Nucleus accumbens (tissue), 56 donors: Measurements from ENCODE around the gene ZCCHC8.

Source experiments
- DNase-seq, 56 donors: peaks; one replicate each; lab custom pipeline; 2025; lab: John Stamatoyannopoulos, UW

ZCCHC8 gene

DNA sequence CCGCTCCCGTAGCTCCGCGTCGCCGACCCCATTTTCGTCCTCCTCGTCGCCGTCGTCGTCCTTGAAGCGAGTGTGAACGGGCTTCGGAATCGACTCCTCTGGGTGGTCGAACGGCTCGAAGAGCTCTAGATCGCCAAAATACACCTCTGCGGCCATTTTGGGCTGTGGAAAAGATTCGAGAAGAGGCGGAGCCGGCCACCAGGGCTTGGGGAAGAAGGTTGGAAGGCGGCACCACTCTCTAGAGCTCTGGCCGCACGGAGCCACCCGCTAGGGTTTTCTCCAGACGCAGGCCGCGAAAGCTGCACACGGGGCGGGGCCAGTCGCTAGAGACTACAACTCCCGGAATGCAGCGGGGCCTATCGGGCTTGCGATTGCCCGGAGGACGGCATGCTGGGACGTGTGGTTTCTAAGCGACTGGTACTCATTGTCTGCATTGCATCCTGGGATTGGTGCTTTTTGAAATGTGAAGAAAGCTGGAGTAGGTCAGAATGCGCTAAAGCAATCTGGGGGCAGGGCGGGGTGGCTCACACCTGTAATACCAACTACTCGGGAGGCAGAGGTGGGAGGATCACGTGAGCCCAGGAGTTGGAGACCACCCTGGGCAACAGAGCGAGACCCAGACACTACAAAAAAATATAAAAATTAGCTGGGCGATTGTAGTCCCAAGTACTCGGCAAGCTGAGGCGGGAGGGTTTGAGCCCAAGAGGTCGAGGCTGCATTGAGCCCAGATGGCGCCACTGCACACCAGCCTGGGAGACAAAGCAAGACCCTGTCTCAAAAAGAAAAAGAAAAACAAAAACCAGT is at the start of gene ZCCHC8:
ZCCHC8 (minus strand) TSS at position 248 of the 804 bp plus-strand sequence; CDS start at position 156, 92 bp downstream.
- peak; percentile 73 to 98 (median 94) for DNase-seq

DNA sequence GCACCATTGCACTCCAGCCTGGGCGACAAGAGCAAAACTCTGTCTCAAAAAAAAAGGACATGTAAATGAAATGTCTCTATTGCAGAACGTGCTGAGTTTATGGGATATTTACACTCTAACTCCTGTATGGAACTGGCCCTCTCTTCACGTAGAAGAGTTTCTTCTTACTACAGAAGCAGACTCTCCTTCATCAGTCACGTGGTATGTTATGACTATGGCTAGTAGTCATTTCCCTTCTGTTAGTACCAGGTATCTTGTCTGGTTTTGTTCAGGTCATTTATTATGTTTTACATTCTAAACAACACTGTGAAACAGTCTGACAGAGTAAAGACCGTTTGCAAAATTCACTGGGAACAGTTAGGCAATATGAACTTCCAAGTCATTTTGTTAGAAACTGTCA is 46.6 kb upstream of the ZCCHC8 start:
- no peak for DNase-seq

DNA sequence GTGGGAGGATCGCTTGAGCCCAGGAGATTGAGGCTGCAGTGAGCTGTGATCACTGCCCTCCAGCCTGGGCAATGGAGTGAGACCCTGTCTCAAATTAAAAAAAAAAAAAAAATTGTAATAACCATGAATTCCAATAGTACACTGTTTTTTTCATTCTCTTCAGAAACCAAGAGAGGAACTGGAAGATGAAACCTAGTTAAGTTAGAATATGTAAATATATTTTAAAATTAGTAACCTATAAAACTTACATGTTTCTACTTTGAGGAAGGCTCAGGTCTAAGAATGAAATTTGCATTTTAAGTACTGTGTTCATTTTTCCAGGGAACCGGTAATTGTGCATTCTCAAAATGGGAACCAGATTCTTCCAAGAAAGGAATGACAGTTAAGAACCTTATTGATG is 45.1 kb upstream of the ZCCHC8 start:
- DNase-seq: no peak

DNA sequence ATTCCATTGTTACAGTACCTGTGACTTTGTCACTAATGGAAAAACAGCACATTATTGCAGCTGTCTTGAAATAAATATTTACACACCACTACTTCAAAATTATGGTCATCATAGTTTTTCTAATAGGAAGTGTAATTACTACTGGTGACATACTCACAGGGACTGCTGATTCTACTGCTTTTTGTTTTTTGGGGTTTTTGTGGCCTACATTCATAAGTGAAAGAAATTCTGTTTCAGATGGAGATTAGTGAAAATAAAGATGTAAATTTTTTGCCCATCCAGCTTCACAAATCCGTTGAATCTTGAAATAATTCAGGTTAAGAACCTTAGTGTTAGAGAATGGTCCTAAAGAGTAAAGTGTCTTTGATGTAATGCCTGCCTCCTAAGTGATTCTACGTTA is 43.8 kb upstream of the ZCCHC8 start:
- no peak for DNase-seq

DNA sequence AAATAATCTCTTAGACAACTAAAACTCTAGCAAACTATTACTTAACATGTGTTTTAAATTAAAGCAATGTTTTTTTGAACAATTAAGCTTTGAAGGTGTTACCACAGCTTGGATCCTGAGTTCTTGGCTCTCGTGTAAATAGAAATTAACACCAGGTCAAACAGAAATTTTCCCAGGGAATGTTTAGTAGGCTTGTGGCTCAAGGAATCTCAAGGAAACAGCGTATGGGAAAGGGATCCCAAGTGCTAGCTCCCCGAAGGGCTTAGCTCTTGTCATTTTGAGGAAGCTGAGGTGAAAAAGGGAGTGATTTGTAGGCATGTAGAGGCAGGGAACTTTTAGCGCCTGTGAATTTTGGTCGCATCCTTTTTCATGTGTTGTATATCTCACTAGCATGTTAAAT is 37.8 kb upstream of the ZCCHC8 start:
- no peak for DNase-seq

DNA sequence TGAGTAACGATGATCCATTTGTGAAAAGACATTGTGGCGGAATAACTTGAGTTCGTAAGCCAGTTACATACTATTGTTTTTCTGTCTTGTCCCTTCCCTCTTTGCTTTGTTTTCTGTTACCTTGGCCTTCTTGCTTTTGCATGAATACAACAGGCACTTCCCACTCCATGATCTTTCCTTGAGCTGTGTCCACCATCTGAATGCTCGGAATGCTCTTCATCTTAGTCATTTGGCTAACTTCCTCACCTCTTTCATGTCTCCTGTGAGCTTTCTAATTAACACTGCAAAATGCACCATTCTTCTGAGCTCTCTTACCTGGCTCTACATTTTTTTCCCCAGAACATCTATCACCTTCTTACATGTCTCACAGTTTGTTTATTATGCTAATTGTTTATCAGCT is 36.3 kb upstream of the ZCCHC8 start:
- DNase-seq: no peak

DNA sequence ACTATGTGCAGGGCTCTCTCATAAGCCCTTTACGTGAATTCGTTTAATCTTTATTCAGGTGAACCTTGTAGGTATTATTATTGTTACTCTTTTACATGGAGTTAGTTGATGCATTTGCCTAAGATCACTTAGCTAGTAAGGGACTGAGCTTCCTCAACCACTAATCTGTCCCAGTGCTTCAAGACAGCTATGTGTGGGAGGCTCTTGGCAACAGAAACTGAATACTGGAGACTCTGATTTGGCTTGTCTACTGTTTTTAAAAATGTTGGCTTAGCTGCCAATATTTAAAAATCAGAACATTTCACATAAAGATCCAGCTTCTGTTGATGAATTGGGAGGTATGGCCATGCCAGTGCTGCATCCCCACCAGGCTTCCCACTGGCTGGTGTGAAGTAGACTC is 33.1 kb upstream of the ZCCHC8 start:
- no peak for DNase-seq

DNA sequence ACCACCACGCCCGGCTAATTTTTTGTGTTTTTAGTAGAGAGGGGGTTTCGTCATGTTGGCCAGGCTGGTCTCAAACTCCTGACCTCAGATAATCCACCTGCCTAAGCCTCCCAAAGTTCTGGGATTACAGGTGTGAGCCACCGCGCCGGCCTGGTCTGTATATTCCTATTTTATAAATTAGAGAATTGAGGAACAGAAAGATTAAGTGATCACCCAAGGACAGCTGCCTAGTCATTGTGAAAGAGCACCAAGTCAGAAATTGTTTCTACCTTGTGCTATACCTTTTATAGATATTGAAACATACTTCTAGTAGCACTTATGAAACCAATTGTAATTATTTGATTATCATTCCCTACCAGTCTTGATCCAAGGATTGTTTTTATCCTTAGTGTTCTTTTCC is 28.3 kb upstream of the ZCCHC8 start:
- no peak for DNase-seq

DNA sequence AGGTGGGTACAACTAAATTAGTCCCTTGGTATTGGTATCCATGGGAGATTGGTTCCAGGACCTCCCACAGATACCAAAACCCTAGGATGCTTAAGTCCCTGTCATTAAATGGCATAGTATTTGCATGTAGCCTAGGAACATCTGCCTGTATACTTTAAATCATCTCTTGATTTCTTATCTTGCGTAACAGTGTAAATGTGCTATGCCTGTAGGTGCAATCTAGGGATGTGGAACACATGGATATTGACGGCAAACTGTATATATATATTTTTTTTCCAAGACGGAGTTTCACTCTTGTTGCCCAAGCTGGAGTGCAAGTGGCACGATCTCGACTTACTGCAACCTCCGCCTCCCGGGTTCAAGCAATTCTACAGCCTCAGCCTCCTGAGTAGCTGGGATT is 27.9 kb upstream of the ZCCHC8 start:
- no peak for DNase-seq

DNA sequence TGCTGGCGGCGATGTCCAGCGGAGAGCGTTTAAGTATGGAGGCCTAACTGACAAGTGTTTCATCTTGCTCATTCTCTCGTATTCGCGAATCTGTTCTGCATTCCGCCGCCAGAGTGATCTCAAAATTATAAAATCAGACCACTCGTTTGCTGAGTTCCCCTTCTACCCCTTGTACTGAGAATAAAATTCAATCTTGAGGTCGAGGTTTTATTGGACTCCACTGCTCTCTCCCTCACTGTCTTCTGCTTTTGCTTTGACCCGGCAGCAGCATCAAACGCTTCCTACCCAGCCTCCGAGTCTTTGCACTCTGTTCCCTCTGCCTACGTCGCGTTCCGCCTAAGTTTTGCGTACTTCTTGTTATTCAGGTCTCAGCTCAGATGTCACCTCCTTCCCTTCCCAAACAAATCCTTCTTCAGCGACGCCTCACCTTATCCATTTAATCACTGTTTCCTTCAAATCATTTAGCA is 26.8 kb upstream of the ZCCHC8 start:
- DNase-seq: peak in 17 of 56 donors; percentile 3 to 39 (median 18)

DNA sequence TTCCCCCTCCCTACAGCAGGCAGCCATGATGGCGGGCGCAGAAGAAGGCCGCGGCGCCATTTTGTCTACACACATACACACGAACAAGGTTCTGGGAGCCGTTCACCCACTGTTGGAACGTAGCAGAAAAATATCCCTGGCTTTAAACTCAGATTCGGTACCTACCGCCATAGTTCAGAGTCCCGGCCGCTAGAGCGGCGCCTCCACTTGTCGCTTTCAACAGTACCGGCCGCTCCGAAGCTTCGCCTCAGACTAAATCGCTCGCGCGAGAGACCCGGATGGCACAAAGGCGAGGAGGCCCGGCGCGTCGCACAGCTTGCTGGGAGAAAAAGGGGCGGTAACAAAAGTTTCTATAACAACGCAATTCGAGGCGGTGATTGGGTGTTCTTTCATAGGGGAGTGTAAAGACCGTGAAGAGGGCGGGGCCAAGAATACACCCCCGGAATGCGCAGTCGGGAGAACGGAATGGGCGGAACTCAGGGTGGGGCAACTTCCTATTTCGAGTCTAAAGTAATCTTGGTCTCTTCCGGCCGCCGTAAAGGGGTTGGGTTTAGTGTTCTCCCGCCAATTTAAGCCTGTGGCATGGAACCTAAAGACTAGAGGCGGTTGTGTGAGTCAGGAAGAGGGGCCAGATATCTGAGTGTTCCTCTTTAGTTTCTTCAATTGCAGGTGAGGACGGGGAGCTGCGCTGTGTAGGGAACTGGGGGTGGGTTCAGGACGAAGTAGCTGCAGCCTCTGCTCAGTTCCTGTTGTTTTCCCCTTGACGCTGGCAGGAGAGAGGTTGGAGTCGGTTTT is 26.1 kb upstream of the ZCCHC8 start, which contains the start of the genes KNTC1 and RSRC2:
KNTC1 (plus strand) TSS at position 567 of the 795 bp plus-strand sequence. CDS start 2,815 bp downstream, outside the sequence.
RSRC2 (minus strand) TSS at position 254 of the 795 bp plus-strand sequence; CDS start at position 171, 83 bp downstream.
- DNase-seq: peak; percentile 81 to 100 (median 98)

DNA sequence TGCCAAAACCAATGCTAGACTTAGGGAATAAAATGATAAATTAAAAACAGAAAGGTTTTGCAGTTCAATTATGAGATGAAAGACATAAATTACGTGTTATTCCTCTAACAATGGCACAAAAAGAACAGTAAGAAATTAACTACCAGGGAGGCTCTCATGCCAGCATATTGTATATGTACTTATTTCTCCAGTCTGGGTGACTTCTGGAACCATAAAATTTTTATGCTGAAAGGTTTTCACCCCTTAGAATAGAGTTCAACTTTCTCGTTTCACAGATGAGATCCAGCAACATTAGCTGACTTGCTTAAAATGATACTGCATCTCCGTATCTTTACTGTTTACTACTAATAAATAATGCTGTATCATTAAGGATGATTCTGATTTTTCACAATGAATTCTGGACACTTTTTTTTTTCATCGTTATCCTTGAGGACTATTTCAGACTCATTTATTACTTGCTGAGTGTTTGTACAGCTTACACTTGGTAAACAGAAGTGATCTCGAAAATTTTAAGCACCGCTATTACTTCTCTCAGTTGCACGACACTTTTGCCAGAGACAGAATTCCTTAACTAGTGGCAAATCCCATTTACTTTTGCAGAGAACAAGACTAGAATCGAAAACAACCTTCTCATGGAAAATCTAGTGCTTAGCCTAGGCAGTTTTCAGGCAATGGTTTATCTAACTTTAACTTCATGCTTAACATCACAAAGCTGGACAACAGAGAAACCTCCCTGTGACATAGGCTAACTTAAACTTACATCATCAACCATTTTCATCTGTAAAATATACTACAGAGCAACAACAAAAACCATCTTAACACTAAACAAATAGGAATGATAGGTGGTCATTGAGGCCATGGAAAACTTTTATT is 23.4 kb upstream of the ZCCHC8 start:
- DNase-seq: no peak

DNA sequence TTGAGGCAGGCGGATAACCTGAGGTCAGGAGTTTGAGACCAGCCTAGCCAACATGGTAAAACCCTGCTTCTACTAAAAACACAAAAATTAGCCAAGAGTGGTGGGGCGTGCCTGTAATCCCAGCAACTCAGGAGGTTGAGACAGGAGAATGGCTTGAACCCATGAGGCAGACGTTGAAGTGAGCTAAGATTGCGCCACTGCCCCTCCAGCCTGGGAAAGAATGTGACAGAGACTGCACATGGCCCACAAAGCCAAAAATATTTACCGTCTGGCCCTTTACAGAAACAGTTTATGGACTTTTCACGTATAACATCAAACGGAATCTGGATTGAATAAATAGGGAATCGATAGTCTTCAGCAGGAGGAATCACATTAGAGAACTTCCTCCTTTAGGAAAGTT is 22.5 kb upstream of the ZCCHC8 start:
- no peak for DNase-seq

DNA sequence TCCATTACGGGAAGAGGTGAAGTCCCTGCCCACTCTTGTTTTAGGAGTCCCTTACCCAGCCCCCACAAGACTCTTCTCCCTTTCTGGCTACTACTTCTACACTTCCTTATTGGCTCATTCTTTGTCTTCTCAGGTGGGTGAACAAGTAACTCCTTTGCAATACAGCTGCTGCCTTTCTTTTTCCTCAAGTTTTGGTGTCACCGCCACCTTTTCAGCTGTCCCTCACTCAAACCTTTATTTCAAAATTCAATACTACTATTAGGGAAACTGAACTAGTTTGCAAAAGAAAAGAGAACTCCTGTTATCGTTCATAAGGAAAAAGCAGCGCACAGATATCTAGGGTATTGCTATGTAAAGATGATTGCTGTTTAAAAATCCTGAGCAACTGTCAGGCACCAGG is 19.9 kb upstream of the ZCCHC8 start:
- DNase-seq: no peak

DNA sequence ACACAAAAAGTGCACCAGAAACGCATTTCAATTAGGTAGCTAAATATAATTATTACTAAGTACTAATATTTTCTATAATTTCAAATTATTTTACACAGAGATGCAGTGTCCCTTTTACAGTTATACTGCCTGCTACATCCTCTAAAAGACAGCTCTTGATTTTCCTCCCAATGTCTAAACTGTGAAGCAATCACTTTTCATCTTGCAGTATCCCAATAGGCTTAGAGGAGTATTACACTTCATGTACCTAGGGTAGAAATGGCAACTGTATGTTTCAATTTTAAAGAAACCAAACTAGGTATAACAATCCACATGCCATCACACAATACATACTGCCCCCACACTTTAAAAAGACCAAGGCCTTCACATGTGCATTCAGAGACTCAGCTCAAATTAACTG is 18.7 kb upstream of the ZCCHC8 start:
- DNase-seq: no peak

DNA sequence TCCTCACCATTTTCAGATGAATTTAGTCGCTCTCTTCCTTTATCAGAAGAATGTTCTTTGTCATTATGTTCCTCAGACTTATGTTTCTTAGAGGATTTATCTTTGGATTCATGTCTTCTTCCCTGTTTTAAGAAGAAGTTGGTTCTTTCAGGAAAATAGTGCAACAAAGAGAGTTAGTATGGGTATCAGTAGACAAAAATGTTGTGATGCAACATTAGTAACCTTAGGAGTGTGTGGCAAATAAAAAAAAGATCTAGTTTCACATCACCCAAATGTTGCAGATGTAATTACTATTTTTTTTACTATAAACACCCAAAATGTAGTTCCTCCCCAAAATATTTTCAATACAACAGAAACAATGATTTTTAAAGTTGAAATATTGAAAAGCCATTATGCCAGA is 18.2 kb upstream of the ZCCHC8 start:
- DNase-seq: no peak

DNA sequence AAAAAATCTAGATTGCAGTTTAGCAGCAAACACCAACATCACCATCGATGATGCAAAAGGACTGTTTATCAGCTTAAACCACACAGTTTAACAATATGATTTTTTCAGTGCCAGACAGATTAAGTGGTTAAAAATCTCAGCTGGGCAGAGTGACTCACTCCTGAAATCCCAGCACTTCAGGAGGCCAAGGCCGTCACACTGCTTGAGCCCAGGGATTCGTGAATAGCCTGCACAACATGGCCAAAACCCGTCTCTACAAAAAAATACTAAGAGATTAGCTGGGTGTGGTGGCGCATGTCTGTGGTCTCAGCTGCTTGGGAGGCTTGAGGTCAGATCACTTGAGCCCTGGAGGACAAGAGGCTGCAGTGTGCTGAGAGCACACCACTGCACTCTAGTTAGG is 17.1 kb upstream of the ZCCHC8 start:
- no peak for DNase-seq

DNA sequence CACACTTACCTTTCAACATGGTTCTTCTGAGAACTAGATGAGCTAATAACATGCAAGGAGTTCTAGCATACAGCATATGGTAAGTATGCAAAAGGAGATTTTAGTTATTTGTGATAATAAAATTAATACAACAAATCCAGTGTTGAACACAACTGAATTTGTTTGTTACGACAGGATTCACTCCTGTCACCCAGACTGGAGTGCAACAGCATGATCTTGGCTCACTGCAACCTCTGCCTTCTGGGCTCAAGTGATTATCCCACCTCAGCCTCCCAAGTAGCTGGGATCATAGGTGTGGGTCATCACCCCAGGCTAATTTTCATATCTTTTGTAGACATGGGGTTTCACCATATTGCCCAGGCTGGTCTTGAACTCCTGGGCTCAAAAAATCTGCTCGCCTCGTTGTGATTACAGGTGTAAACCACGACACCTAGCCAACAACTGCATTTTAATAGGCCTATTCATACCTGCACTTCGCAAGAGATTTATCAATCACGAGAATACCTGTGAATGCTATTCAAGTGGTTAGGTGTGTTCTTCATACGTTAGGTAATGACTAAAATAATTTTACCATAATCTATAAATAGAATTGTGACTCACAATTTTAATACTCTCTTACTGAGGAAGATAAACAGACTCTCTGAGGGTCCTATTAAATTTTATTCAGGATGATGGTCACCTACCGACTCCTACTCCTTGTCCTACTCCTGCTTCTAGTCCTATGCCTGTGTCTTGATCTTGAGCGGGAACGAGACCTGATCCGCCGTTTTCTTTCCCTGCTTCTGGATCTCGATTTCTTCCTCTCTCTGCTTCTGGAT is 16.0 kb upstream of the ZCCHC8 start:
- no peak for DNase-seq

DNA sequence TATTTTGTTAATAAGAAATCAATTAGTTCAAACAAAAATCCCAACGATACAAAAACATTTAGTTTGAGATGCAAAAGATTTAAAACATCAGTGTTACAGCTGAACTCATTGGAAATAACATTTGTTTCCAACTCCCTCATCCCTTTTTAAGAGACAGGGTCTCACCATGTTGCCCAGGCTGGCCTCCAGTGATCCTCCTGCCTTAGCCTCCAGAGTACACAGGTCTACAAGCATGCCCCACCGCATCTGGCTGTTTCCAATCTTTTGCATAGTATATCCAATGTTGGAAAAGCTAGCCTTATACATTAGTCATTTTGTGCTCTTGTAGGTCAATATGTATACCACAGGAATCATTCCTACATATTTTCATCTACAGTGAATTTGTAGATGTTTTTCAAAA is 14.5 kb upstream of the ZCCHC8 start:
- no peak for DNase-seq

DNA sequence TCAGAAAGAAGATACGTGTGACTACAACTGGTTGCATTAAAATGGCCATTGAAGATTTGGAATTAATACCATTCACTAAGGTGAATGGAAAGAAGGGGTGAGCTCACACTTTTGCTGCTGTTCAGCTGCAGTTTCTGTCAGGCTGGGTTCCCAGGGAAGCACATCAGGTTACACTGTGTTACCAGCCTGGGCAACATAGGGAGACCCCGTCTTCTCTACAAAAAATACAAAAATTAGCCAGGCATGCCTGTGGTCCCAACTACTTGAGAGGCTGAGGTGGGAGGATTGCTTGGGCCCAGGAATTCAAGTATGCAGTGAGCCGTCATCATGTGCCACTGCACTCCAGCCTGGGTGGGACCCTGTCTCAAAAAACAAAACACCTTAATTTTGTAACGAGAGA is 12.9 kb upstream of the ZCCHC8 start:
- no peak for DNase-seq
